Measurements from ENCODE around the gene GPR25.

- no peak for TF ChIP-seq GATA3 (IDR thresholded peaks at IDR 0.05; ENCODE audit: low read depth, low read length)
- TF ChIP-seq GATA2 (IDR thresholded peaks at IDR 0.05; ENCODE audit: low read depth, low read length): no peak
Observed at GRCh38 chr1:200875416-200875815, 2.6 kb downstream of the GPR25 start.

Data from SH-SY5Y (cell line).